GM21367 (cell line): Measurements from ENCODE around the gene SLC35D2.
"Not testable (repeated sequence)": the region's sequence is repeated elsewhere in the genome, so short reads cannot be mapped to it uniquely, and the experiment has no call there.

Experiments
- ATAC-seq: cut with Tn5 transposase; IDR thresholded peaks from one replicate; pipeline ENCODE4 v1.9.1; 2021; ENCODE audit not compliant: unreplicated experiment

SLC35D2 gene

DNA sequence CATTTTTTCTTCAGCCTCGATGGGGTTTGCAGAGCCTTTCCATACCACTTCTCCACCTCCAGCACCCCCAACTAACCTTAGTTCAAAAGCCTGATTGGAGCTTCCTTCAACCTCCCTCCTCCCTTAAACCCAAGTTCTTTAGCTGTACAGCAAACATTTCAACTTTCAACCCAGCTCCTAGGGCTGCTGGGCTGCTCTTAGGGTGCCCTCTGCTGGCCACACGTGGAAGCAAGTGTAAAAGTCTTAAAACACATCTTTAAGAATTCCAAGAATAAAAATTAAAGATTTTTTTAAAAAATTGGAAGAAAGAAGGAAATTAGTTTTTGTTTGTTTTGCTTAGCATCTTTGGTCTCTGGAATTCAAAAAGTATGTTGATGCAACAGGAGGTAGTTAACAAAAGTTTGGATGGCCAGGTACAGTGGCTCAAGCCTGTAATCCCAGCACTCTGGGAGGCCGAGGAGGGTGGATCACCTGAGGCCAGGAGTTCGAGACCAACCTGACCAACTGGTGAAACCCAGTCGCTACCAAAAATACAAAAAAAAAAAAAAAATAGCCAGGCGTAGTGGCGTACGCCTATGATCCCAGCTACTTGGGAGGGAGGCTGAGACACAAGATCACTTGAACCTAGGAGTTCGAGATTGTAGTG is 66.1 kb downstream of the SLC35D2 start:
- no peak for ATAC-seq

DNA sequence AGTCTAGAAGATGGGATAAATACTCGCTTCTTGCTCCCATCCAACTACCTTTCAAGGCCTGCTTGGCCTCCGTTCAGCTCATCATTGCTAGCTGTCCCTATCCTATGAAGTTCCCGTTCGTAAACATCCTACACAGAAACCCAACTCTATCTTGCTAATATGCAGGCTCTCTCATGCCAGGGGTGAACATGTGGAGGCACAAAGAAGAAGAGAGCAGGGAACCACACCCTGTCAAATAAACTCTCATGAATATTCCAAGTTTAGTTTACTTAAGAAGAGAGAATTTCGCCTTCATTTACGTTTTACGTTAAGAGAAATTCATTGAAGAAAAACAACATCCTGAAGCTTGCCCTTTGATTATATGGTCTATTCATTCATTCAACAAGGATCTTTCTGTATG is 73.7 kb downstream of the SLC35D2 start:
- no peak for ATAC-seq

DNA sequence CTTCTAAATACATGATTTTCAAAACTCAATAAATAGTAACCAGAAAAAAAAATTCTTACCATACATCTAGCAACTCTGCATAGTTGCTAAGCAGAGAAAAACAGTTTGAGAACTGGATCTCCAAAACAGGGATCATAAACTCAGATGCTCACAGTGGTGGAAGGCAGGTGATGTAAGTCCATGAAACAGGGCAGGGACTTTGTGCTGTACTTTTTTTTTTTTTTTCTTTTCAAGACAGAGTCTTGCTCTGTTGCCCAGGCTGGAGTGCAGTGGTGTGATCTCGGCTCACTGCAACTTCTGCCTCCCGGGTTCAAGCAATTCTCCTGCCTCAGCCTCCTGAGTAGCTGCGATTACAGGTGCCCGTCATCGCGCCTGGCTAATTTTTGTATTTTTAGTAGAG is 76.6 kb downstream of the SLC35D2 start:
- ATAC-seq, result not testable (repeated sequence)

DNA sequence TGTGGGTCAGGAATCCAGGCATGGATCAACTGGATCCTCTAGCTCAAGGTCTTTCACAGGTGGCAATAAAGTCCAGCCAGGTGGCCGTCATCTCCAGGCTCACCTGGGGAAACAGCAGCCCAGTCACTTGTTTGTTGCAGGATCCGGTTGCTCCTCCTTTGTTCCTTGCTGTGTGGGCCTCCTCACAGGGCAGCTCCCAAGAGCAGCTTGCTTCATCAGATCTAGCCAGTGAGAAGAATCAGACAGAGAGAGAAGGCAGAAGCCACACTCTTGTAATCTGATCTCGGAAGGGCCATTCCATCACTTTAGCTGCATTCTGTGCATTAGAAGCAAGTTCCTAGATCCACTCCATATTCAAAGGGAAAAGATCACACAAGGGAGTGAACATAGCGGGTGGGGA is 78.3 kb downstream of the SLC35D2 start:
- no peak for ATAC-seq

DNA sequence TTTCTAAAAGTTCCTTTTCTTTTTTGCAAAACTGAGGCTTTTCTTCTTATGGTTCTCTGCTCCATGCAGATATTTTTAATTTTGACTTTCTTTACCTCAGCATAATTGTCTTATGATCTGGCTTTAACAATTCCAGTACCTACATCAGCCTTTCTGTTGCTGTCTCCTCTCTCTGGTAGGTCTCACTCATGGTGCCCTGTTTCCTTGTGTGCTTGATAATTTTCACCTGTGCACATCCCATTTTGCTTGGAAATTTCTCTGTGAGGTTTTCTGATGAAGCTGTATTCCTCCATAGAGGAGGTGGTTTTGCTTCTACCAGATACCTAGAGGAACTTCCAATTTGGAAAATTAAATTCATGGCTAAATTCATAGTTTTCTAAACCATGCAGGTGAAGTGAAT is 79.3 kb downstream of the SLC35D2 start:
- ATAC-seq, result no peak

DNA sequence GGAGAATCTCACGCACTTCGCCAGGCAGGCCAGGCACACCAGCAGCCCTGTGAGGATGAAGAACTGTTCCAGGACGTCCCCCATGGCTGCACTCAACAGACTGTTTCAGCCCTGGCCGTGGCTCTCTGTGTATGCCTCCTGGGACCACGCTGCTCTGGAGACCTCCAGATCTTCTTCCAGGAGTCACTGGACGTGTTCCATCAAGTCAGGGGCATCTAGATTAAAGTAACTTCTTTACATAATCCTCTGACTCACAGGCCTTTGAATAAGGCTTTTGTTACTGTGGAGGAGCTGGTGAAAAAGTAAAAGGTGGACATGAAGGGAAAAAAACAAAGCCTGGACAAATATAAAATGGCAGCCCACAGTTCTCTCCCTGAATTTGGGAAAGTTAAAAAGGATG is 81.5 kb downstream of the SLC35D2 start, which contains the start of gene HSD17B3:
HSD17B3 (minus strand) TSS at position 156 of the 400 bp plus-strand sequence; CDS start at position 84, 72 bp downstream.
- no peak for ATAC-seq

DNA sequence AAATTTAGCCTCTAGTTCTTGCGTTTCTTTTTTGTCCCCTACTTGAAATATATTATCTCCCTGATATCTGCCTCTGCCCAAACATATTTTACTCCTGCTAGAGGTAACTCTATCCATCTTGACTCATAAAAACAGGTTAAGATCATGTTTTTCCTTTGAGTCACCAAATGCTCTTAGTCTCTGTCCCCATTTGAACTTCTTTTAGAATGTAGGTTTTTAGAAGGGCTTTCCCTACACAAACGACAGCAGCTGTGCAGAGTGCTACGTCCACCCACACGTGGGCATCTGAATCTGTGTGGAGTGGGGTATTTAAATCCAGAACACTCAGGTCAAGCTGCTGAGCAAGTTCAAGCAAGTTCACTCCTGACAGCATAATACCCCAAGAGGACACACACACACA is 83.7 kb downstream of the SLC35D2 start:
- ATAC-seq, result no peak

DNA sequence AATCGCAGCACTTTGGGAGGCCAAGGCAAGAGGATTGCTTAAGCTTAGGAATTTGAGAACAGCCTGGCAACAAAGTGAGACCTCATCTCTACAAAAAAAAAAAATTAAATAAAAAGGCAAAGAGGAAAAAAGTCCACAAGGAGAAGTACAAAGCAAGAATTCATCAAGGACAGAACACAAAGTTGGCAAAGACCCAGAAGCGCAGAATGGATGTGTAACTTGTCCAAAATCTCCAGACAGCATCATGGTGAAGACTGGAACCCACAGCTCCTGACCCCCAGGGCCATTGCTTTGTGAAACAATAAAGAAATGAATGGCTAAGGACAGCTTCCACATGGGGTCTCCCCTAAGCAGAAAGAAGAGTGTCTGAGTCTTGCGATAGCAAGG is 89.4 kb downstream of the SLC35D2 start:
- no peak for ATAC-seq

DNA sequence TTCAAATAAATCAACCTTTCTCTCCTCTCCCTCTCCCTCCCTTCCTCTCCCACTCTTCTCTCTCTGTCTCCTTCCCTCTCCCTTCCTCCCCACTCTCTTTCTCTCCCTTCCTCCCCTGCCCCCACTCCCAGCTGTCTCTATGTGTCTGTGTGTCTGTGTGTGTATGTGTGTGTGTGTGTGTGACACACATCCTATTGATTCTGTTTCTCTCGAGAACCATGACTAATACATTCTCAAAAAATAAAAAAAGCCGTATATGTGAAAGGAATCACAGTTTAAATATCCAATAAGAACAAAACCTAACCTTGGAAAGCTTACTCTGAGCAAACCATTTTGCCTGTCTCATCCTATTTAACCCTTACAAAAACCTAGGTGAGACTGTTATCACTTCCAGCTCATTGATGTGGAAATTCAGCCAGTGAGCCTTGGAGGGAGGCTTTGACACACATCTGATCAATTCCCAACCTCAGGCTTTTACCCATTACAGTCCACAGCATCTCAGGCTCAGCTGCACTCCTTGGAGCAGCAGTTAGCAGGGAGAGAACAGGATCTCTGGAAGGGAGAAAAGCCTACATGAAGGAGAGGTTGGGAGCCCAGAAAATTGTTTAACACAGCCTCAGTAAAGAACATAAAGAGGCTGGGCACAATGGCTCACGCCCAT is 89.9 kb downstream of the SLC35D2 start:
- ATAC-seq, result no peak

DNA sequence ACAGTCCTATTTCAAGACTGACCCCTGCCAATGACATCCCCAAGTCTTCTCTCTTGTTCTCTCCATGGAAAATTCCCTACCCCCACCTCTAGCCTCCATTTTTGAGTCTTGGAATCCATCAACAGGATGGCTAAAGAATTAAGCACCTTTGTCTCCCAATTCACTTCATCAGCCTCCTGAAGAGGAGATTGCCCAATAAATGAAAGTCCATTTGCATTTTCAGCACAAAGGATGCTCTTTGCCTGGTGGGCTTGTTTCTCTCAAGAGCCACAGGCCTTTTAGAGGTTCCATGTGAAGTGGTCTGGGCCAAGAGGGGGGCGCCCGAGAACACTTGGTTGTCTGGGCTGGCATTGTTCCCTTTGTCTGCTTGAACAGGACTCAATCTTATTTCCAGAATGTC is 94.1 kb downstream of the SLC35D2 start:
- ATAC-seq, result no peak

DNA sequence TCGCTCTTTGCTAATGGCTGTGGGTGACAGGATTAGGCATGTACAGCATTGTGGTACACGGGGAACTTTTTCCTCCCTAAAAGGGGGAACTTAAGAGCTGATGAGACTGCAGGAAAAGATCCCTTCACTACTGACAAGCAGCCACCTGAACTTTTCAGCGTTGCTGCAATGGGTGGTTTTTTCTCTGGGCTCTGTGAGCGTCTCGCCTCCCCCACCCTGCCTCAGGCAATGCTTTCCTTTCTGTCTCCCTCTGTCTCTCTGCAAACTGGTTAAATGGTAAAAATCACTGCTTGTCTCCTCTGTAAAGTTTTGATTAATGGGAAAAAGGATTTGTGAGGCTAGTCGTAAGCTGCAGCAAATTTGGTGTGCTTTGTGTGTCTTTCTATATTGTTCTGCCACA is 101.9 kb downstream of the SLC35D2 start:
- ATAC-seq, result no peak

DNA sequence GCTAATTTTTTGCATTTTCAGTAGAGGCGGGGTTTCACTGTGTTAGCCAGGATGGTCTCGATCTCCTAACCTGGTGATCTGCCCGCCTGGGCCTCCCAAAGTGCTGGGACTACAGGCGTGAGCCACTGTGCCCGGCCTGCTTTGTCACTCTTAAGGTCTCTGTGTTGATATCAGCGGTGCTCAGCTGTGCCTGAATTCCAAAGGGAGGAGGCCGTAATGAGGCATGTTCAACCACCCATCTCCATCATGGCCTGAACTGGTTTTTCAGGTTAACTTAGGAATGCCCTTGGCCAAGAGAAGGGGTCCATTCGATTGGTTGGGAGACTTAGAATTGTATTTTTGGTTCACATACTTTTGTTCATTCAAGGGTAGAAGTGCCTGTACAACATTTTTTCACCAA is 103.6 kb downstream of the SLC35D2 start:
- ATAC-seq, result no peak

DNA sequence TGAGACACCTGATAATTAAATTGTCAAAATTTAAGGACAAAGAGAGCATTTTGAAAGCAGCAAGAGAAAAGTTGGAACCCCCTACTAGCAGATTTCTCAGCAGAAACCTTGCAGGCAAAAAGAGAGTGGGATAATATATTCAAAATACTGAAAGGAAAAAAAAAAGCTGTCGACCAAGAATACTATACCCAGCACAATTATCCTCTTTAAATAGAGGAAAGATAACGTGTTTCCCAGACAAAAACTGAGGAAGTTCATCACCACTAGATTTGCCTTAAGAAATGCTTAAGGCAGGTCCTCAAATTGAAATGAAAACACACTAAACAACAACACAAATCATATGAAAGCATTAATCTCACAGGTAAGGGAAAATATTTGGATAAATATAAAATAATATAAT is 108.6 kb downstream of the SLC35D2 start:
- ATAC-seq, result no peak
